ENCODE measurements around the gene OTUD3. TPM values are rescaled to one million over a fixed set of nuclear protein-coding genes. Genes with fewer than 3 reads are reported as not detected.
"Not testable (repeated sequence)": the region's sequence is repeated elsewhere in the genome, so short reads cannot be mapped to it uniquely, and the experiment has no call there.

Gene OTUD3
- total and polyA plus RNA-seq, 2 experiments from 2014 or later = 1.8 to 3.2 TPM

GRCh38 chr1:19923137-19923952 lies 41.1 kb downstream of the OTUD3 start, which contains the start of gene PLA2G2E:
Gene PLA2G2E (minus strand): TSS chr1:19923617. CDS start chr1:19923559, 58 bp downstream.
- WGBS, 2 experiments (ENCODE audit: low coverage in 1 of 2, low lambda C conversion rate in 2 of 2, missing lambda C conversion rate in 2 of 2) = 60 to 61% methylated on average over 14 of the region's 14 CpGs
- H3K36me3 ChIP-seq (ENCODE audit: low read depth) = no peaks in the 10 kb centered on the region
- H3K9ac ChIP-seq = no peak within 1 kb of the TSS
- no peaks in the 10 kb centered on the region for H3K9me3 ChIP-seq (ENCODE audit: low read depth)
- H3K27ac ChIP-seq = no peak within 1 kb of the TSS
- no peaks in the 10 kb centered on the region for H3K79me2 ChIP-seq (ENCODE audit: insufficient read depth)
- TF ChIP-seq EZH2phosphoT487 (IDR thresholded peaks at IDR 0.05; ENCODE audit: insufficient read depth, low read depth) (no peak), EZH2 (IDR thresholded peaks at IDR 0.05; ENCODE audit: insufficient read depth, poor library complexity, severe bottlenecking) (no peak)
- no peak within 1 kb of the TSS for H2AFZ ChIP-seq
- H3K4me3 ChIP-seq = no peak within 1 kb of the TSS
- peaks cover 9% of the 10 kb centered on the region for H3K4me1 ChIP-seq (ENCODE audit: insufficient read depth)
- H3K9me2 ChIP-seq (ENCODE audit: insufficient read depth) = no peaks in the 10 kb centered on the region
- in situ Hi-C loops (cut with MboI) = no loop called here
- H3K4me2 ChIP-seq (ENCODE audit: unreplicated experiment) = no peak within 1 kb of the TSS
- peaks cover 5% of the 10 kb centered on the region; the same call in 1 of the 2 replicates for H3F3A ChIP-seq (ENCODE audit: insufficient read depth)
- no peaks in the 10 kb centered on the region for H3K27me3 ChIP-seq (replicated peaks; ENCODE audit: insufficient read depth)
- no peaks in the 10 kb centered on the region for H4K20me1 ChIP-seq (ENCODE audit: insufficient read depth)
- DNase-seq = no peak

GRCh38 chr1:19923953-19924346 lies 41.8 kb downstream of the OTUD3 start:
- no peaks in the 10 kb centered on the region for H3K27me3 ChIP-seq (replicated peaks; ENCODE audit: insufficient read depth)
- H3K27ac ChIP-seq = no peak overlapping the region
- no peaks in the 10 kb centered on the region for H4K20me1 ChIP-seq (ENCODE audit: insufficient read depth)
- no peaks in the 10 kb centered on the region for H3K9me3 ChIP-seq (ENCODE audit: low read depth)
- no peak for TF ChIP-seq EZH2phosphoT487 (IDR thresholded peaks at IDR 0.05; ENCODE audit: insufficient read depth, low read depth)
- TF ChIP-seq EZH2 (IDR thresholded peaks at IDR 0.05; ENCODE audit: insufficient read depth, poor library complexity, severe bottlenecking) = no peak
- H3K36me3 ChIP-seq (ENCODE audit: low read depth) = no peaks in the 10 kb centered on the region
- in situ Hi-C loops (cut with MboI) = no loop called here
- no peak overlapping the region for H3K9ac ChIP-seq
- no peak overlapping the region for H3K4me2 ChIP-seq (ENCODE audit: unreplicated experiment)
- H3F3A ChIP-seq (ENCODE audit: insufficient read depth) = peaks cover 5% of the 10 kb centered on the region; the same call in 1 of the 2 replicates
- no peak for DNase-seq
- H3K9me2 ChIP-seq (ENCODE audit: insufficient read depth) = no peaks in the 10 kb centered on the region
- peaks cover 3% of the 10 kb centered on the region; the same call in 1 of the 2 replicates for H3K4me1 ChIP-seq (ENCODE audit: insufficient read depth)
- H2AFZ ChIP-seq = no peak overlapping the region
- H3K4me3 ChIP-seq = no peak overlapping the region
- 71 to 72% methylated on average over 13 of the region's 13 CpGs for WGBS, 2 experiments (ENCODE audit: low coverage in 1 of 2, low lambda C conversion rate in 2 of 2, missing lambda C conversion rate in 2 of 2)
- H3K79me2 ChIP-seq (ENCODE audit: insufficient read depth) = no peaks in the 10 kb centered on the region

- Histone ChIP-seq H3K4me2 (ENCODE audit: unreplicated experiment) (no peak overlapping the region), H3K4me1 (ENCODE audit: insufficient read depth) (no peaks in the 10 kb centered on the region), H3K27ac (no peak overlapping the region), H3K36me3 (ENCODE audit: low read depth) (no peaks in the 10 kb centered on the region), H4K20me1 (ENCODE audit: insufficient read depth) (no peaks in the 10 kb centered on the region), H3K9ac (no peak overlapping the region), H3K79me2 (ENCODE audit: insufficient read depth) (no peaks in the 10 kb centered on the region), H3K9me3 (ENCODE audit: low read depth) (no peaks in the 10 kb centered on the region), H2AFZ (no peak overlapping the region), H3K4me3 (no peak overlapping the region), H3K27me3 (replicated peaks; ENCODE audit: insufficient read depth) (no peaks in the 10 kb centered on the region), H3K9me2 (ENCODE audit: insufficient read depth) (no peaks in the 10 kb centered on the region), H3F3A (ENCODE audit: insufficient read depth) (no peaks in the 10 kb centered on the region)
- in situ Hi-C loops (cut with MboI) = no loop called here
- 44 to 54% methylated on average over 7 of the region's 7 CpGs for whole genome bisulfite sequencing, 2 experiments (ENCODE audit: low coverage in 1 of 2, low lambda C conversion rate in 2 of 2, missing lambda C conversion rate in 2 of 2)
- TF ChIP-seq EZH2 (IDR thresholded peaks at IDR 0.05; ENCODE audit: insufficient read depth, poor library complexity, severe bottlenecking) (no peak), EZH2phosphoT487 (IDR thresholded peaks at IDR 0.05; ENCODE audit: insufficient read depth, low read depth) (no peak)
- no peak for DNase-seq
Observed at GRCh38 chr1:19925342-19926070, 43.3 kb downstream of the OTUD3 start.

GRCh38 chr1:19926296-19927129 lies 44.3 kb downstream of the OTUD3 start:
- in situ Hi-C loops (cut with MboI) = no loop called here
- Histone ChIP-seq H3K27ac (no peak overlapping the region), H3K27me3 (replicated peaks; ENCODE audit: insufficient read depth) (no peaks in the 10 kb centered on the region), H3K4me3 (no peak overlapping the region), H3K36me3 (ENCODE audit: low read depth) (no peaks in the 10 kb centered on the region), H3K4me2 (ENCODE audit: unreplicated experiment) (no peak overlapping the region), H3K4me1 (ENCODE audit: insufficient read depth) (no peaks in the 10 kb centered on the region), H3K79me2 (ENCODE audit: insufficient read depth) (no peaks in the 10 kb centered on the region), H3K9me2 (ENCODE audit: insufficient read depth) (no peaks in the 10 kb centered on the region), H3K9ac (no peak overlapping the region), H2AFZ (no peak overlapping the region), H3K9me3 (ENCODE audit: low read depth) (no peaks in the 10 kb centered on the region), H4K20me1 (ENCODE audit: insufficient read depth) (no peaks in the 10 kb centered on the region), H3F3A (ENCODE audit: insufficient read depth) (no peaks in the 10 kb centered on the region)
- DNase-seq = no peak
- WGBS, 2 experiments (ENCODE audit: low coverage in 1 of 2, low lambda C conversion rate in 2 of 2, missing lambda C conversion rate in 2 of 2) = 50 to 53% methylated on average over 8 of the region's 8 CpGs
- TF ChIP-seq EZH2 (IDR thresholded peaks at IDR 0.05; ENCODE audit: insufficient read depth, poor library complexity, severe bottlenecking) (no peak), EZH2phosphoT487 (IDR thresholded peaks at IDR 0.05; ENCODE audit: insufficient read depth, low read depth) (no peak)

GRCh38 chr1:19927130-19927421 lies 44.9 kb downstream of the OTUD3 start:
- H3K27me3 ChIP-seq (replicated peaks; ENCODE audit: insufficient read depth); H4K20me1 ChIP-seq (ENCODE audit: insufficient read depth); in situ Hi-C loops (cut with MboI); H2AFZ ChIP-seq; H3K27ac ChIP-seq; H3K36me3 ChIP-seq (ENCODE audit: low read depth); H3K9me3 ChIP-seq (ENCODE audit: low read depth); H3K9me2 ChIP-seq (ENCODE audit: insufficient read depth); H3F3A ChIP-seq (ENCODE audit: insufficient read depth); H3K79me2 ChIP-seq (ENCODE audit: insufficient read depth); H3K4me2 ChIP-seq (ENCODE audit: unreplicated experiment); H3K4me3 ChIP-seq; DNase-seq; H3K9ac ChIP-seq; H3K4me1 ChIP-seq (ENCODE audit: insufficient read depth): not testable (repeated sequence)
- 57 to 62% methylated on average over 3 of the region's 3 CpGs for WGBS, 2 experiments (ENCODE audit: low coverage in 1 of 2, low lambda C conversion rate in 2 of 2, missing lambda C conversion rate in 2 of 2)

Data from GM23248 (cell line).